Esophagus muscularis mucosa (tissue), 4 donors: ENCODE results near the gene RAPGEF2. TPM values are rescaled to one million over a fixed set of nuclear protein-coding genes. Genes with fewer than 3 reads are reported as not detected.

Source experiments
- DNase-seq: peaks from one replicate; pipeline ENCODE4 v3.0.0-alpha.2; 2017; ENCODE audit errors: extremely low spot score
- H3K27ac ChIP-seq, 4 donors: fragments of 200-600 bp; sonication (generic); replicated peaks in 1 of 4; 1 replicate in 3 of 4; 2 replicates in 1 of 4; pipeline ENCODE4 v1.5.1; 2016 to 2019; ENCODE audit warnings: mild to moderate bottlenecking in 1 of 4
- H3K27me3 ChIP-seq, 4 donors: fragments of 200-600 bp; sonication (generic); one replicate each; pipeline versions ENCODE4 v1.5.1 to v1.6.0; 2016 to 2019
- H3K36me3 ChIP-seq, 4 donors: fragments of 200-600 bp; sonication (generic); one replicate each; pipeline ENCODE4 v1.5.1; 2016 to 2019
- H3K4me1 ChIP-seq, 4 donors: fragments of 200-600 bp; sonication (generic); one replicate each; pipeline ENCODE4 v1.5.1; 2016 to 2019
- H3K4me3 ChIP-seq, 4 donors: fragments of 200-600 bp; sonication (generic); 1 replicate in 2 of 4; 2 replicates in 2 of 4; pipeline ENCODE4 v1.5.1; 2016 to 2019; ENCODE audit warnings: mild to moderate bottlenecking in 4 of 4, moderate library complexity in 1 of 4
- H3K9me3 ChIP-seq, 4 donors: fragments of 200-600 bp; sonication (generic); 1 replicate in 3 of 4; 2 replicates in 1 of 4; pipeline ENCODE4 v1.5.1; 2016 to 2019
- CTCF ChIP-seq, 3 experiments: fragments of 200-600 bp in 2 of 3; fragments of 450-650 bp in 1 of 3; sonication (generic) in 2 of 3; IDR thresholded peaks; one replicate each; pipeline ENCODE4 v1.5.1; 2017 to 2019; ENCODE audit warnings: antibody characterized with exemption in 3 of 3, mild to moderate bottlenecking in 2 of 3, moderate library complexity in 1 of 3
- EP300 ChIP-seq: sonication (generic); formaldehyde crosslinking; IDR thresholded peaks from one replicate; pipeline ENCODE4 v1.6.1; 2017; ENCODE audit warnings: antibody characterized with exemption
- POLR2A ChIP-seq: fragments of 450-650 bp; IDR thresholded peaks from one replicate; pipeline ENCODE4 v1.6.1; 2017; ENCODE audit warnings: antibody characterized with exemption, moderate library complexity, mild to moderate bottlenecking, low read depth
- POLR2AphosphoS5 ChIP-seq, 2 donors: sonication (generic); formaldehyde crosslinking; IDR thresholded peaks; one replicate each; pipeline ENCODE4 v1.6.1; 2017; ENCODE audit warnings: antibody characterized with exemption in 2 of 2
- WGBS: methylation state at CpG from one replicate; pipeline ENCODE4 v1.1.5; 2018; 5-methylcytosine and 5-hydroxymethylcytosine counted together
- intact Hi-C: fragments of 100-400 bp; cut with DNase I; formaldehyde crosslinking; loops from one replicate; pipeline ENCODE4 v1.15.1; 2023
- total RNA-seq, 4 donors: library from RNA; depleted of rRNA; stranded (reverse); fragments of >200 nt; gene quantifications; one replicate each; pipeline versions ENCODE4 v1.1.0 to v1.2.1, GENCODE V29; 2016

The RAPGEF2 gene
- total RNA-seq, 4 donors from 2014 or later: 55.6 to 61.5 (median 58.4) TPM

GRCh38 chr4:159229164-159229563, 126.3 kb downstream of the RAPGEF2 start:
- H3K4me1 ChIP-seq: peaks cover 7 to 42% (median 39%) of the 10 kb centered on the region in 4 donors
- H3K9me3 ChIP-seq: no peaks in the 10 kb centered on the region
- TF ChIP-seq POLR2AphosphoS5 (IDR thresholded peaks at IDR 0.05) (peak; percentile 22 to 57), EP300 (no peak)
- DNase-seq: no peak
- intact Hi-C loops: no loop called here
- no peaks in the 10 kb centered on the region for H3K36me3 ChIP-seq
- peak overlapping the region; percentile 37 to 48 (median 46) for H3K4me3 ChIP-seq
- no peaks in the 10 kb centered on the region for H3K27me3 ChIP-seq
- peak overlapping the region; percentile 66 to 76 (median 70) for H3K27ac ChIP-seq
- 41% methylated on average over 6 of the region's 6 CpGs for WGBS

- no peaks in the 10 kb centered on the region for H3K36me3 ChIP-seq
- DNase-seq: no peak
- intact Hi-C loops: no loop called here
- TF ChIP-seq CTCF (IDR thresholded peaks at IDR 0.05): no peak
- no peak for TF ChIP-seq EP300
- TF ChIP-seq POLR2A: no peak
- TF ChIP-seq POLR2AphosphoS5 (IDR thresholded peaks at IDR 0.05): no peak
- 63% methylated on average over 1 of the region's 1 CpG for WGBS
- H3K4me1 ChIP-seq: peaks cover 6 to 45% (median 38%) of the 10 kb centered on the region in 4 donors
- no peak overlapping the region for H3K4me3 ChIP-seq
- no peak overlapping the region for H3K27ac ChIP-seq
- no peaks in the 10 kb centered on the region for H3K9me3 ChIP-seq
- no peaks in the 10 kb centered on the region for H3K27me3 ChIP-seq
Measured at GRCh38 chr4:159232465-159233106, 129.7 kb downstream of the RAPGEF2 start.

GRCh38 chr4:159235779-159236368, 133.0 kb downstream of the RAPGEF2 start:
- Histone ChIP-seq H3K27ac (peak overlapping the region in 1 of 4 donors; percentile 28), H3K4me1 (peaks cover 17 to 47% (median 26%) of the 10 kb centered on the region in 4 donors), H3K36me3 (no peaks in the 10 kb centered on the region), H3K9me3 (no peaks in the 10 kb centered on the region), H3K4me3 (no peak overlapping the region), H3K27me3 (no peaks in the 10 kb centered on the region)
- DNase-seq: no peak
- 94% methylated on average over 3 of the region's 3 CpGs for WGBS
- TF ChIP-seq EP300 (no peak), POLR2AphosphoS5 (IDR thresholded peaks at IDR 0.05) (no peak), POLR2A (no peak), CTCF (IDR thresholded peaks at IDR 0.05) (no peak)
- intact Hi-C loops: no loop called here

GRCh38 chr4:159237975-159238374, 135.1 kb downstream of the RAPGEF2 start:
- intact Hi-C loops: no loop called here

More at GRCh38 chr4:159237975-159238374, 135.1 kb downstream of the RAPGEF2 start:
- Histone ChIP-seq H3K27ac (peak overlapping the region in 1 of 4 donors; percentile 1), H3K27me3 (no peaks in the 10 kb centered on the region), H3K4me3 (no peak overlapping the region), H3K9me3 (no peaks in the 10 kb centered on the region), H3K4me1 (peaks cover 17 to 39% (median 26%) of the 10 kb centered on the region in 4 donors), H3K36me3 (no peaks in the 10 kb centered on the region)
- TF ChIP-seq POLR2AphosphoS5 (IDR thresholded peaks at IDR 0.05) (no peak), EP300 (no peak), CTCF (IDR thresholded peaks at IDR 0.05) (no peak), POLR2A (no peak)
- DNase-seq: no peak
- 44% methylated on average over 2 of the region's 2 CpGs for WGBS
